Uterus (tissue), 2 donors: Measurements from ENCODE around the gene PPARGC1A.

Experiments
- CTCF ChIP-seq, 4 experiments: fragments of 200-600 bp in 2 of 4; fragments of 450-650 bp in 2 of 4; sonication (generic) in 2 of 4; IDR thresholded peaks; one replicate each; pipeline ENCODE4 v1.5.1; 2016 to 2019; ENCODE audit warnings: antibody characterized with exemption in 4 of 4, mild to moderate bottlenecking in 2 of 4, moderate library complexity in 1 of 4
- POLR2A ChIP-seq, 2 donors: fragments of 450-650 bp; IDR thresholded peaks; one replicate each; pipeline ENCODE4 v1.6.1; 2016; ENCODE audit warnings: antibody characterized with exemption in 2 of 2, mild to moderate bottlenecking in 1 of 2, moderate library complexity in 1 of 2

- no peak for TF ChIP-seq CTCF (IDR thresholded peaks at IDR 0.05)
- TF ChIP-seq POLR2A (IDR thresholded peaks at IDR 0.05) = no peak
Measured at GRCh38 chr4:23847158-23847557, 42.7 kb downstream of the PPARGC1A start.
